ENCODE results near the gene FYCO1. TPM values are rescaled to one million over a fixed set of nuclear protein-coding genes. Genes with fewer than 3 reads are reported as not detected.

The FYCO1 gene
- total and polyA plus RNA-seq, 2 of the 13 experiments (the other 11 are each of a cell fraction or from before 2014, with no cell fraction given) = 2.7 to 4.2 TPM

DNA sequence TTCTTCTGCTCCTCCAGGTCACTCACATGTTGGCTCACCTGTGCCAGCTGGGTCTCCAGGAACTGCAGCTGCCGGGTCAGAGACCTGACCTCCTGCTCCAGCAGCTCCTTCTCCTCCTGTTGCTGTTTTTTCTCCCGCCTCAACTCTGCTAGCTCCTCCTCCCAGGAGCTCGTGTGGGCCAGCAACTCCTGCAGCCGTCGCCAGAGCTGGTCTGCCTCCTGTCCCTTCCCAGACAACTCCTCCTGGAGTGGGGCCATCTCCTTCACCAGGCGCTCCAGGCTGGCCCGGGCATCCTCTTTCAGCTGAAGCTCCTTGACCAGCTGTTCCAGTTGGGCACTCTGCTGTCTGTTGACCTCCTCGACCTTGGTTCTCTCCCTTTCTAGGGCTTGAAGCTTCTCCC is 27.9 kb downstream of the FYCO1 start:
- no peak overlapping the region for H2AFZ ChIP-seq (ENCODE audit: low read length)
- no peaks in the 10 kb centered on the region for H3K9me3 ChIP-seq (ENCODE audit: low read length)
- H3K79me2 ChIP-seq (ENCODE audit: insufficient read depth, low read length) = no peaks in the 10 kb centered on the region
- 97% methylated on average over 8 of the region's 8 CpGs for WGBS (ENCODE audit: low lambda C conversion rate)
- BruUV-seq (replicated peaks) = no TSS peak
- H3K9ac ChIP-seq (ENCODE audit: insufficient read depth, low read depth, low read length) = no peak overlapping the region
- H4K20me1 ChIP-seq (ENCODE audit: insufficient read depth, low read length) = no peaks in the 10 kb centered on the region; the same call in 1 of the 2 replicates
- in situ Hi-C loops (cut with HindIII; ENCODE audit: extremely low pct_ligation_motif_present, low pct_unique_long_range_greater_than_20kb) = no loop called here
- no peak for FAIRE-seq
- intact Hi-C loops (cut with micrococcal nuclease; ENCODE audit: unreplicated experiment) = no loop called here
- TF ChIP-seq BORCS8-MEF2B (CRISPR knock-in tag; IDR thresholded peaks at IDR 0.05) (no peak), HNRNPUL1 (IDR thresholded peaks at IDR 0.05; ENCODE audit: low read depth, low read length) (no peak), ZNF703 (CRISPR knock-in tag; IDR thresholded peaks at IDR 0.05; ENCODE audit: borderline replicate concordance) (no peak), KAT7 (CRISPR knock-in tag; IDR thresholded peaks at IDR 0.05; ENCODE audit: borderline replicate concordance) (no peak), ZNF496 (CRISPR knock-in tag; IDR thresholded peaks at IDR 0.05; ENCODE audit: insufficient replicate concordance) (no peak), SRY (CRISPR knock-in tag; IDR thresholded peaks at IDR 0.05) (no peak), ZFP62 (CRISPR knock-in tag; IDR thresholded peaks at IDR 0.05) (no peak)
- TF ChIP-seq, protein P1, sequence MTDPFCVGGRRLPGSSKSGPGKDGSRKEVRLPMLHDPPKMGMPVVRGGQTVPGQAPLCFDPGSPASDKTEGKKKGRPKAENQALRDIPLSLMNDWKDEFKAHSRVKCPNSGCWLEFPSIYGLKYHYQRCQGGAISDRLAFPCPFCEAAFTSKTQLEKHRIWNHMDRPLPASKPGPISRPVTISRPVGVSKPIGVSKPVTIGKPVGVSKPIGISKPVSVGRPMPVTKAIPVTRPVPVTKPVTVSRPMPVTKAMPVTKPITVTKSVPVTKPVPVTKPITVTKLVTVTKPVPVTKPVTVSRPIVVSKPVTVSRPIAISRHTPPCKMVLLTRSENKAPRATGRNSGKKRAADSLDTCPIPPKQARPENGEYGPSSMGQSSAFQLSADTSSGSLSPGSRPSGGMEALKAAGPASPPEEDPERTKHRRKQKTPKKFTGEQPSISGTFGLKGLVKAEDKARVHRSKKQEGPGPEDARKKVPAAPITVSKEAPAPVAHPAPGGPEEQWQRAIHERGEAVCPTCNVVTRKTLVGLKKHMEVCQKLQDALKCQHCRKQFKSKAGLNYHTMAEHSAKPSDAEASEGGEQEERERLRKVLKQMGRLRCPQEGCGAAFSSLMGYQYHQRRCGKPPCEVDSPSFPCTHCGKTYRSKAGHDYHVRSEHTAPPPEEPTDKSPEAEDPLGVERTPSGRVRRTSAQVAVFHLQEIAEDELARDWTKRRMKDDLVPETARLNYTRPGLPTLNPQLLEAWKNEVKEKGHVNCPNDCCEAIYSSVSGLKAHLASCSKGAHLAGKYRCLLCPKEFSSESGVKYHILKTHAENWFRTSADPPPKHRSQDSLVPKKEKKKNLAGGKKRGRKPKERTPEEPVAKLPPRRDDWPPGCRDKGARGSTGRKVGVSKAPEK (CRISPR knock-in tag; IDR thresholded peaks at IDR 0.05; ENCODE audit: borderline replicate concordance) = no peak
- TF ChIP-seq, protein P2, sequence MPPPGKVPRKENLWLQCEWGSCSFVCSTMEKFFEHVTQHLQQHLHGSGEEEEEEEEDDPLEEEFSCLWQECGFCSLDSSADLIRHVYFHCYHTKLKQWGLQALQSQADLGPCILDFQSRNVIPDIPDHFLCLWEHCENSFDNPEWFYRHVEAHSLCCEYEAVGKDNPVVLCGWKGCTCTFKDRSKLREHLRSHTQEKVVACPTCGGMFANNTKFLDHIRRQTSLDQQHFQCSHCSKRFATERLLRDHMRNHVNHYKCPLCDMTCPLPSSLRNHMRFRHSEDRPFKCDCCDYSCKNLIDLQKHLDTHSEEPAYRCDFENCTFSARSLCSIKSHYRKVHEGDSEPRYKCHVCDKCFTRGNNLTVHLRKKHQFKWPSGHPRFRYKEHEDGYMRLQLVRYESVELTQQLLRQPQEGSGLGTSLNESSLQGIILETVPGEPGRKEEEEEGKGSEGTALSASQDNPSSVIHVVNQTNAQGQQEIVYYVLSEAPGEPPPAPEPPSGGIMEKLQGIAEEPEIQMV (CRISPR knock-in tag; IDR thresholded peaks at IDR 0.05; ENCODE audit: low read depth) = no peak
- ChIA-PET POLR2A (no interaction called here), CTCF (ENCODE audit: low intra/inter-chr PET ratio, low total read pairs) (no interaction called here)
- no peaks in the 10 kb centered on the region for H3K4me1 ChIP-seq (ENCODE audit: insufficient read depth, low read length)
- DNase-seq (ENCODE audit: low spot score) = no peak
- H3K4me3 ChIP-seq (replicated peaks in 1 of 3; ENCODE audit: insufficient read depth in 1 of 3, low read depth in 2 of 3, low read length in 3 of 3) = no peak overlapping the region
- H3K4me2 ChIP-seq (ENCODE audit: low read depth, low read length) = no peak overlapping the region
- no peak overlapping the region for H3K27ac ChIP-seq (ENCODE audit: extremely low read length, insufficient read depth, low read length)
- H3K27me3 ChIP-seq (ENCODE audit: control insufficient read depth in 1 of 2, insufficient read depth in 2 of 2, low read length in 2 of 2) = no peaks in the 10 kb centered on the region
- ATAC-seq = no peak
- peaks cover 36 to 70% of the 10 kb centered on the region in 2 experiments for H3K36me3 ChIP-seq (replicated peaks in 1 of 2; ENCODE audit: control insufficient read depth in 1 of 2, insufficient read depth in 2 of 2, low read length in 2 of 2)

All from HepG2 (cell line).